HepG2 (cell line): ENCODE measurements around the gene RASGRF1. TPM values are rescaled to one million over a fixed set of nuclear protein-coding genes. Genes with fewer than 3 reads are reported as not detected.

Source experiments
- ARID3A ChIP-seq: IDR thresholded peaks from 2 replicates; pipeline ENCODE4 v1.6.1; 2012; ENCODE audit warnings: low read depth, low read length, improper control_type of control experiment
- CEBPG ChIP-seq: IDR thresholded peaks from 2 replicates; pipeline ENCODE4 v1.6.1; 2016
- FOXA1 ChIP-seq, 2 experiments: fragments of 450-650 bp in 1 of 2; sonication (generic) in 1 of 2; formaldehyde crosslinking in 1 of 2; IDR thresholded peaks; 2 replicates each; pipeline versions ENCODE4 v1.4.0 to v1.6.1; 2016 to 2020; ENCODE audit warnings: missing genetic modification reagents in 1 of 2
- HMGXB3 ChIP-seq: sonication (generic); formaldehyde crosslinking; IDR thresholded peaks from 2 replicates; pipeline ENCODE4 v1.4.0; 2020; ENCODE audit warnings: missing genetic modification reagents, borderline replicate concordance
- KDM5B ChIP-seq: sonication (generic); formaldehyde crosslinking; IDR thresholded peaks from 2 replicates; pipeline ENCODE4 v1.4.0; 2020; ENCODE audit warnings: missing genetic modification reagents, mild to moderate bottlenecking, borderline replicate concordance
- LRRFIP1 ChIP-seq: sonication (generic); formaldehyde crosslinking; conservative IDR thresholded peaks from 2 replicates; pipeline ENCODE4 v1.4.0; 2020; ENCODE audit warnings: missing genetic modification reagents
- MED1 ChIP-seq: sonication (generic); formaldehyde crosslinking; IDR thresholded peaks from 2 replicates; pipeline ENCODE4 v1.4.0; 2020; ENCODE audit warnings: missing genetic modification reagents
- NFE2 ChIP-seq: sonication (generic); formaldehyde crosslinking; IDR thresholded peaks from 2 replicates; pipeline ENCODE4 v1.4.0; 2020; ENCODE audit warnings: missing genetic modification reagents
- SNRNP70 ChIP-seq: fragments of 200-400 bp; formaldehyde crosslinking; IDR thresholded peaks from 2 replicates; pipeline ENCODE4 v1.6.1; 2017; ENCODE audit warnings: mild to moderate bottlenecking, low read depth, low read length, moderate library complexity
- SUZ12 ChIP-seq: fragments of 150-350 bp; IDR thresholded peaks from 2 replicates; pipeline ENCODE4 v1.6.1; 2014; ENCODE audit warnings: low read depth, low read length
- TCF7 ChIP-seq: sonication (generic); IDR thresholded peaks from 2 replicates; pipeline ENCODE4 v1.6.1; 2016; ENCODE audit warnings: antibody characterized with exemption, low read depth
- THAP8 ChIP-seq: sonication (generic); formaldehyde crosslinking; IDR thresholded peaks from 2 replicates; pipeline ENCODE4 v1.5.1; 2020; ENCODE audit warnings: missing genetic modification reagents, mild to moderate bottlenecking, borderline replicate concordance
- ZMAT3 ChIP-seq: sonication (generic); formaldehyde crosslinking; conservative IDR thresholded peaks from 2 replicates; pipeline ENCODE4 v1.7.0; 2021; ENCODE audit warnings: missing genetic modification reagents
- ZNF276 ChIP-seq: sonication (generic); formaldehyde crosslinking; IDR thresholded peaks from 2 replicates; pipeline ENCODE4 v1.4.0; 2020; ENCODE audit warnings: mild to moderate bottlenecking, low read depth, missing genetic modification reagents
- ZNF678 ChIP-seq: sonication (generic); formaldehyde crosslinking; IDR thresholded peaks from 2 replicates; pipeline ENCODE4 v1.4.0; 2020; ENCODE audit warnings: mild to moderate bottlenecking, missing genetic modification reagents
- polyA plus RNA-seq, 8 experiments: library from polyadenylated mRNA; depleted of rRNA in 3 of 8; stranded (reverse) in 7 of 8; unstranded in 1 of 8; fragments of >200 nt; fragmentation: Illumina TruSeq in 4 of 8; extraction: Trizol in 4 of 8; gene quantifications; 2 replicates each; pipeline versions ENCODE4 v1.2.1 to v1.2.3, GENCODE V29; 2011 to 2016; ENCODE audit warnings: low read depth in 4 of 8, missing spikeins in 1 of 8, mixed read lengths in 1 of 8; ENCODE audit not compliant: insufficient read depth in 1 of 8
- total RNA-seq, 5 experiments: library from RNA; depleted of rRNA; stranded (reverse); fragments of >200 nt; fragmentation: Illumina TruSeq; extraction: Trizol; gene quantifications; 2 replicates each; pipeline ENCODE4 v1.2.3, GENCODE V29; 2016; ENCODE audit warnings: low read depth in 1 of 5

The RASGRF1 gene
- total and polyA plus RNA-seq, 2 of the 13 experiments (the other 11 are each of a cell fraction or from before 2014, with no cell fraction given), result 0.55 to 3.0 TPM

GRCh38 chr15:78988361-78988911 lies 102.1 kb downstream of the RASGRF1 start (continued):
- TF ChIP-seq LRRFIP1 (CRISPR knock-in tag) (no peak), ARID3A (no peak), TCF7 (peak; percentile 32; the same call in 1 of the 2 replicates), ZNF678 (CRISPR knock-in tag) (no peak), HMGXB3 (peak; percentile 74; the same call in 1 of the 2 replicates), ZMAT3 (peak; percentile 92), NFE2 (no peak), FOXA1 (IDR thresholded peaks at IDR 0.05) (no peak), FOXA1 (CRISPR knock-in tag; IDR thresholded peaks at IDR 0.05) (no peak), SUZ12 (no peak), ZNF276 (no peak), CEBPG (CRISPR knock-in tag) (peak; percentile 68), SNRNP70 (no peak), THAP8 (CRISPR knock-in tag) (no peak), KDM5B (CRISPR knock-in tag) (peak; percentile 86; the same call in 1 of the 2 replicates), MED1 (peak; percentile 94)
